OCI-LY1 (cell line): ENCODE measurements around the gene FUOM.

Experiments
- H2AFZ ChIP-seq: fragments of 200-600 bp; sonication (generic), shearing (Covaris generic); 2 replicates; pipeline ENCODE4 v1.6.0; 2014; ENCODE audit warnings: antibody characterized with exemption, mild to moderate bottlenecking, low read length
- H3F3A ChIP-seq: fragments of 200-600 bp; sonication (generic), shearing (Covaris generic); 2 replicates; pipeline ENCODE4 v1.6.0; 2014; ENCODE audit warnings: mild to moderate bottlenecking, antibody characterized with exemption, low read length, moderate library complexity; ENCODE audit not compliant: insufficient read depth
- H3K27ac ChIP-seq: fragments of 200-600 bp; sonication (generic); 2 replicates; pipeline ENCODE4 v1.5.1; 2014; ENCODE audit warnings: low read length, mixed run types, mild to moderate bottlenecking, low read depth; ENCODE audit not compliant: poor library complexity, severe bottlenecking
- H3K27me3 ChIP-seq: fragments of 200-600 bp; sonication (generic); 2 replicates; pipeline ENCODE4 v1.6.0; 2014; ENCODE audit warnings: antibody characterized with exemption, mild to moderate bottlenecking, low read length, moderate library complexity; ENCODE audit not compliant: insufficient read depth
- H3K36me3 ChIP-seq: fragments of 200-600 bp; sonication (generic); 2 replicates; pipeline ENCODE4 v1.6.1; 2014; ENCODE audit warnings: mild to moderate bottlenecking, antibody characterized with exemption, low read length, moderate library complexity, mixed read lengths; ENCODE audit not compliant: insufficient read depth
- H3K4me1 ChIP-seq: fragments of 200-600 bp; sonication (generic); 2 replicates; pipeline ENCODE4 v1.5.1; 2014; ENCODE audit warnings: mild to moderate bottlenecking, low read length, moderate library complexity; ENCODE audit not compliant: insufficient read depth, severe bottlenecking
- H3K4me2 ChIP-seq: fragments of 200-600 bp; sonication (generic), shearing (Covaris generic); 2 replicates; pipeline ENCODE4 v1.6.1; 2014; ENCODE audit warnings: low read length
- H3K4me3 ChIP-seq: fragments of 200-600 bp; sonication (generic); 2 replicates; pipeline ENCODE4 v1.5.1; 2014; ENCODE audit warnings: low read length, low read depth, mild to moderate bottlenecking, mixed read lengths; ENCODE audit not compliant: poor library complexity, severe bottlenecking
- H3K79me2 ChIP-seq: fragments of 200-600 bp; shearing (Covaris generic); 2 replicates; pipeline ENCODE4 v1.6.1; 2016; ENCODE audit warnings: mixed run types, low read length, mixed read lengths; ENCODE audit not compliant: insufficient read depth
- H3K9ac ChIP-seq: fragments of 200-600 bp; sonication (generic), shearing (Covaris generic); 2 replicates; pipeline ENCODE4 v1.6.1; 2014; ENCODE audit warnings: mild to moderate bottlenecking, low read length, mixed read lengths
- H3K9me2 ChIP-seq: fragments of 200-600 bp; sonication (generic), shearing (Covaris generic); 2 replicates; pipeline ENCODE4 v1.6.1; 2014; ENCODE audit warnings: low read depth, mild to moderate bottlenecking, low read length, mixed read lengths
- H3K9me3 ChIP-seq: fragments of 200-600 bp; shearing (Covaris generic); 2 replicates; pipeline ENCODE4 v1.6.1; 2014; ENCODE audit warnings: low read length, mixed read lengths
- H4K20me1 ChIP-seq: fragments of 200-600 bp; sonication (generic), shearing (Covaris generic); 2 replicates; pipeline ENCODE4 v1.6.0; 2016; ENCODE audit warnings: mild to moderate bottlenecking, low read length; ENCODE audit not compliant: insufficient read depth
- EZH2 ChIP-seq: fragments of 200-600 bp; sonication (generic), shearing (Covaris generic); IDR thresholded peaks from 2 replicates; pipeline ENCODE4 v1.8.0; 2017; ENCODE audit warnings: borderline replicate concordance, mixed run types, mild to moderate bottlenecking, antibody characterized with exemption, low read length, moderate library complexity, mixed read lengths
- TF ChIP-seq, protein P1 (sequence below): fragments of 200-600 bp; sonication (generic), shearing (Covaris generic); IDR thresholded peaks from 2 replicates; pipeline ENCODE4 v1.5.1; 2017; ENCODE audit warnings: mild to moderate bottlenecking, antibody characterized with exemption, low read length, moderate library complexity, mixed read lengths

FUOM gene

DNA sequence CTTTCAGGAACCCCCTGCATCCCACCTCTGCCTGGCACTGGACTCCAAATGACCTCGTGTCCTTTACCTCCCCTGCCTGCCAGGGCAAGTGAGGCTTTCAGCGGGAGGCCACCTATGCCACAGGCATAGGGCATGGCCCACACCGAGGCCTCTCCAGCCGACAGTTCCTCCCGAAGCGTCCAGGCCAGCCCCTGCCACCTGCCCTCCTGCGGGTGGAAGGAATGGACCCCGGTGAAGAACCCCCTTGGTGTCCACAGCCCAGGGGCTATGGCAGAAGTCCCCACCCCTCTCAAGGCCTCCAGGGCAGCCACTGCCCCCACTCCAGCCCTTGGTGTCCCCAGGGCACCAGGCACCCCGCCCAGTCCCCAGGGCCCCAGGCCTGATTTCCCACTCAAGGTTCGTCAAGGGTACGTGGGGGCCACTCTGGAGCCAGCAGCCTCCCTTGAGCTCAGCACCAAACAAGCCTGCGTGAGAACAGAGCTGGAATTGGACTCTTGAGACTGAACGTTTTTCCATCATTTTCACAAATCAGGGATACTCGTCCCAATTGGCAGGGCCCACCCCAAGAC is 3.1 kb downstream of the FUOM start:
- Histone ChIP-seq H2AFZ (no peak overlapping the region), H3K4me2 (no peak overlapping the region), H4K20me1 (no peaks in the 10 kb centered on the region), H3K9me3 (no peaks in the 10 kb centered on the region), H3K36me3 (no peaks in the 10 kb centered on the region), H3K9me2 (no peaks in the 10 kb centered on the region), H3K27me3 (peaks cover 4% of the 10 kb centered on the region; the same call in 1 of the 2 replicates), H3F3A (no peaks in the 10 kb centered on the region), H3K4me3 (no peak overlapping the region), H3K4me1 (peaks cover 7% of the 10 kb centered on the region), H3K9ac (no peak overlapping the region), H3K27ac (no peak overlapping the region), H3K79me2 (no peaks in the 10 kb centered on the region)
- TF ChIP-seq, protein P1, sequence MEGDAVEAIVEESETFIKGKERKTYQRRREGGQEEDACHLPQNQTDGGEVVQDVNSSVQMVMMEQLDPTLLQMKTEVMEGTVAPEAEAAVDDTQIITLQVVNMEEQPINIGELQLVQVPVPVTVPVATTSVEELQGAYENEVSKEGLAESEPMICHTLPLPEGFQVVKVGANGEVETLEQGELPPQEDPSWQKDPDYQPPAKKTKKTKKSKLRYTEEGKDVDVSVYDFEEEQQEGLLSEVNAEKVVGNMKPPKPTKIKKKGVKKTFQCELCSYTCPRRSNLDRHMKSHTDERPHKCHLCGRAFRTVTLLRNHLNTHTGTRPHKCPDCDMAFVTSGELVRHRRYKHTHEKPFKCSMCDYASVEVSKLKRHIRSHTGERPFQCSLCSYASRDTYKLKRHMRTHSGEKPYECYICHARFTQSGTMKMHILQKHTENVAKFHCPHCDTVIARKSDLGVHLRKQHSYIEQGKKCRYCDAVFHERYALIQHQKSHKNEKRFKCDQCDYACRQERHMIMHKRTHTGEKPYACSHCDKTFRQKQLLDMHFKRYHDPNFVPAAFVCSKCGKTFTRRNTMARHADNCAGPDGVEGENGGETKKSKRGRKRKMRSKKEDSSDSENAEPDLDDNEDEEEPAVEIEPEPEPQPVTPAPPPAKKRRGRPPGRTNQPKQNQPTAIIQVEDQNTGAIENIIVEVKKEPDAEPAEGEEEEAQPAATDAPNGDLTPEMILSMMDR: no peak
- no peak for TF ChIP-seq EZH2

DNA sequence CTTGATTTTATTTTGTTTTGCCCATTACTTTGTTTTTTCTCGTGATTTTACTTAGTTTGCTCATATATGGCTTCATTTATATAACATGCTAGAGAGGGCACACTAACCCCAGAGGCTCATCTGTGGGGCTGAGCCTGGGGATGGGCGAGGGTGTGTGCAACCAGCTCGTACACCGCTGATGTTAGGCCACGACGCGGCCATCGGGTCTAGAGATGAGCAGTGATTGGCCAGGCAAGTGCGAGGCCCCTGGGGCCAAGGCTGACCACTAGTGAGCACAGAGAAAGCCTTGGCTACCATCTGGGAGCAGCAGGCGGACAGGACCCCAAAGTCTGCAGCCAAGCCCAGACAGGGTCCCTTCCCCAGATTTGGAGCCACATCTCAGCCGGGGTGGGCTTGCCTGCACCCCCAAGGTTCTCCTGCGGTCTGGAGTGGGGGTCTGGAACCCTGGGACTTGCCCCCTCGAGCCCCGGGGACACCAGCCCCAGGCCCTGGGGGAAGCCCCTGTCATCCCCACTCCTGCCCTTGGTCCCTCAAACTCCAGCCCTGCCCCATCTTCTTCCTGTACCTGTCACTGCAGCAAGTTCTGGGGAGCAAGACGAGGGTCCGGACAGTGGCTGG is 3.7 kb downstream of the FUOM start:
- H3K27me3 ChIP-seq: peaks cover 4% of the 10 kb centered on the region; the same call in 1 of the 2 replicates
- H3K4me2 ChIP-seq: no peak overlapping the region
- TF ChIP-seq, protein P1: no peak
- no peak for TF ChIP-seq EZH2

DNA sequence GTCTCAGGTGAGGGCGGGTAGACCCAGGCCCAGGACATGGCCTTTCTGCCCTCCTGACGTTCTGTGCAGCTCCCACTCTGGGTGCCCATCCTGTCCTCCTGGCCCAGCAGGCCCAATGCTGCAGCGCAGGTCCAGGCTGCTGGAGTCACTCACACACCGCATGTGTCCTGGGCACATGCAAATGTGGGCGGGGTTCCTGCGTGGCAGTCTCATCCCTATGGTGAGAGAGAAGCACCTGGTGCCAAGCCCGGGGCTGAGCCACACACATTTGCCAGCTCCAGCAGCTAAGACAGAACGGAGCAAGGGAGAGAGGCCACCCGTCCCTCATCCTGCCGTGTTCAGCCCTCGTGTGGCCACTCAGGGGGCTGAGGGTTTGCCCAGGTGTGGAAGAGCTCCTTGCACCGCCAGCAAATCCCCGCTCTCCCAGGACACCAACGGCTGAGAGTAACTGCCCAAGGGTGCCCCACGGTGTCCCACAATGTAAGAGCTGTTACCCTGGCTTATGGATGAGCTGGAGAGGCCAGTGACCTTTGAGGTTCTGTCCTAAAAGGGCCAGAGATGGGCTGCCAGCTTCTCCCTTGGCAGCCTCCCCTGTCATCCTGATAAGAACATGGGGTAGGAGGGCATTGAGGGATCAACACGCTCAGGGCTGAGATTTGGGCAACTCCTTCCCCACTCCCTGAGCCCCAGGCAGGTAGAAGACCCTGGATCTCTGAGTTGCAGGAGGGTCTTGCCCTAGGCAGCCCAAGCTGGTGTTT is 4.4 kb downstream of the FUOM start:
- TF ChIP-seq, protein P1: no peak
- TF ChIP-seq EZH2: no peak
- Histone ChIP-seq H3K36me3 (no peaks in the 10 kb centered on the region), H4K20me1 (no peaks in the 10 kb centered on the region), H3K9me2 (no peaks in the 10 kb centered on the region), H3K27ac (no peak overlapping the region), H3K9me3 (no peaks in the 10 kb centered on the region), H3K4me2 (no peak overlapping the region), H3K4me1 (peaks cover 7% of the 10 kb centered on the region), H3F3A (no peaks in the 10 kb centered on the region), H3K4me3 (no peak overlapping the region), H3K9ac (no peak overlapping the region), H3K27me3 (peaks cover 4% of the 10 kb centered on the region; the same call in 1 of the 2 replicates), H3K79me2 (no peaks in the 10 kb centered on the region), H2AFZ (no peak overlapping the region)

More for the DNA sequence above, 3.7 kb downstream of the FUOM start:
- Histone ChIP-seq H3K9me3 (no peaks in the 10 kb centered on the region), H3K9me2 (no peaks in the 10 kb centered on the region), H3F3A (no peaks in the 10 kb centered on the region), H3K79me2 (no peaks in the 10 kb centered on the region), H3K4me3 (no peak overlapping the region), H3K36me3 (no peaks in the 10 kb centered on the region), H3K27ac (no peak overlapping the region), H3K9ac (no peak overlapping the region), H4K20me1 (no peaks in the 10 kb centered on the region), H2AFZ (no peak overlapping the region), H3K4me1 (peaks cover 7% of the 10 kb centered on the region)
